ENCODE measurements around the gene SYF2. TPM values are rescaled to one million over a fixed set of nuclear protein-coding genes. Genes with fewer than 3 reads are reported as not detected.
"Not testable (repeated sequence)": the region's sequence is repeated elsewhere in the genome, so short reads cannot be mapped to it uniquely, and the experiment has no call there.

SYF2 gene
- total RNA-seq, 1 donor from 2014 or later = 62.4 TPM

GRCh38 chr1:25246600-25247023 lies 14.3 kb upstream of the SYF2 start:
- no peak for DNase-seq (ENCODE audit: low spot score)

DNA sequence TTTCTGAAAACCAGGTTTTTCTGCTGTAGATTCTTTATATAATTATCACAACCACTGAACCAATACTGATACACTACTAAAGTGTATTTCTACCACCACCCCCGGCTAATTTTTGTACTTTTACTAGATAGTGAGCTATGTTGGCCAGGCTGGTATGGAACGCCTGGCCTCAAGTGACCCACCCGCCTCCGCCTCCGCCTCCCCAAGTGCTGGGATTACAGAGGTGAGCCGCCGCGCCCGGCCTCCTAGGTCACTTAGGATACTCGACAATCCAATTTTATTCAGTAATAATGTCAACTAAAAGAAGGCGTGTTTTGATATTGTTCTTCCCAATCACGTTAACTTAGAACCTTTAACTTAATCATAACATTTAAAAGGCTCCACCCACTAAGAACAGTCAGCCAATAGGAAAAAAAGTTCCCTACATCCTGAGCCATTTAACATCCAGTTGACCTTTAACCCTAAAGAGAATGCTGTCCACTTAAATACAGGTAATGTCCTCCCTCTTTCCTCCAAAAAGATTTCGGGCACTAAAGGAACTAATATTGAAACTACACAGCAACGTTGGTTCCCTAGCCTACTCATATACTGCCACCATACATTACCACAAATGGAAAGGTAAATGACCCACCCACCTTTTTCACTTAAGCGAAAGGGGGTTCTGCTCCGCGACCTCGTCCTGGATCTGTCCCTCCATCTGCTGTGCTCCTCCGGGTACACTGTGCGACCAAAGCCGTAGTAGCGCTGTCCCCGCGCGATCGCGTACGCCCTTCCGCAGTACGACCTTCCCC lies 13.7 kb upstream of the SYF2 start:
- DNase-seq (ENCODE audit: low spot score) = no peak

- DNase-seq (ENCODE audit: low spot score) = no peak
These were observed 13.1 kb upstream of the SYF2 start for GRCh38 chr1:25245393-25245792.

- DNase-seq (ENCODE audit: low spot score) = no peak
These were observed 11.6 kb upstream of the SYF2 start for GRCh38 chr1:25243907-25244306.

DNA sequence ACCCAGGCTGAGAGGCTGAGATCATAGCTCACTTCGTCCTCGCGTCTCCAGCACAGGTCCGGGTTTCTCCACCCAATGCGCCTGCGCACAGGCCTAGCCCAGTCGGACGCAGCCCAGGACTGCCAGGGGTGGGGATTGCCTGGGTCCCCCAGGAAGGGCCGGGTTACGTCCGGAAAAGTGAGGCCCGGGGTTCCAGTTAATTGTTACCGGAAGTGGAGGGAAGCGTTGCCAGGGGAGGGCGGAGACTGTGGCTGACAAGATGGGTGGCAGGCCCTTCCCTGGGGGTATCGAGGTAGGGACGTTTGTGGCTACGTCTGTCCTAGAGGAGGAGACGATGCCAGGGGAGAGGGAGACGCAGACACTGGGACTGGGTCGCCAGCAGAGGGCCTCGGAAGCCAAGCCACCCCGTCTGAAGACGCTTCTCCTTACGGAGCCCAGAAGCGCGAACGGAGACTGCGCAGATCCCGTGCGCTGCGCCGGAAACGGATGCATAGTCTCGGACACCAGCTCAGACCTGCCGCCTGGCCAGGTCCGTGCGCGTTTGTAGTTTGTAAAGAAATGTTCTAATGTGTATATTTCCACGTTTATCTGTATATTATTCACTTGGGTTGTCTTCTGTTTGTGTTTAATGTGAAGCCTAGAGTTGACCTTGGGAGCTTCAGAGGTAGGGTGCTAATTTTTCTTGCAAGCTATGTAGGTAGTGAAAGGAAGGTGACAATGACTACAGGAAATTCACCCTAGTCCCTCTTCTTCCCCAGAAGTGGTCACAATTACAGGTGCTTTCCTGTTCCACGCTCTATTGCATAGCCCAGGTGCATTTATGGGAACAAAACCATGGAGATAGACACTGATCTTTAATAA lies 7.6 kb upstream of the SYF2 start:
- DNase-seq (ENCODE audit: low spot score) = peak; percentile 98

GRCh38 chr1:25238046-25238445 lies 5.7 kb upstream of the SYF2 start:
- no peak for DNase-seq (ENCODE audit: low spot score)

DNA sequence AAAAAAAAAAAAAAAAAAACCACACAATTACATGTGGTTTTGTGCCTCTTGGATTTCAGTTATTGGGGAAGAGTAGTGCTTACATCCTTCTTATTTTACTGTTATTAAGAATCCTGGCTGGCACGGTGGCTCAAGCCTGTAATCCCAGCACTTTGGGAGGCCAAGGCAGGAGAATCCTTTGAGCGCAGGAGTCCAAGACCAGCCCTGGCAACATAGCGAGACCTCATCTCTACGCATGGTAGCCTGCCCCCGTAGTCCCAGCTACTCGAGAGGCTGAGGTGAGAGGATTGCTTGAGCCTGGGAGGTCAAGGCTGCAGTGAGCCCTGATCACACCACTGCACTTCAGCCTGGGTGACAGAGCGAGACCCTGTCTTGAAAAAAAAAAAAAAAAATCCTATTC lies 4.0 kb upstream of the SYF2 start:
- not testable (repeated sequence) for DNase-seq (ENCODE audit: low spot score)

- DNase-seq (ENCODE audit: low spot score) = not testable (repeated sequence)
These were observed 3.1 kb upstream of the SYF2 start for GRCh38 chr1:25235411-25235810.

DNA sequence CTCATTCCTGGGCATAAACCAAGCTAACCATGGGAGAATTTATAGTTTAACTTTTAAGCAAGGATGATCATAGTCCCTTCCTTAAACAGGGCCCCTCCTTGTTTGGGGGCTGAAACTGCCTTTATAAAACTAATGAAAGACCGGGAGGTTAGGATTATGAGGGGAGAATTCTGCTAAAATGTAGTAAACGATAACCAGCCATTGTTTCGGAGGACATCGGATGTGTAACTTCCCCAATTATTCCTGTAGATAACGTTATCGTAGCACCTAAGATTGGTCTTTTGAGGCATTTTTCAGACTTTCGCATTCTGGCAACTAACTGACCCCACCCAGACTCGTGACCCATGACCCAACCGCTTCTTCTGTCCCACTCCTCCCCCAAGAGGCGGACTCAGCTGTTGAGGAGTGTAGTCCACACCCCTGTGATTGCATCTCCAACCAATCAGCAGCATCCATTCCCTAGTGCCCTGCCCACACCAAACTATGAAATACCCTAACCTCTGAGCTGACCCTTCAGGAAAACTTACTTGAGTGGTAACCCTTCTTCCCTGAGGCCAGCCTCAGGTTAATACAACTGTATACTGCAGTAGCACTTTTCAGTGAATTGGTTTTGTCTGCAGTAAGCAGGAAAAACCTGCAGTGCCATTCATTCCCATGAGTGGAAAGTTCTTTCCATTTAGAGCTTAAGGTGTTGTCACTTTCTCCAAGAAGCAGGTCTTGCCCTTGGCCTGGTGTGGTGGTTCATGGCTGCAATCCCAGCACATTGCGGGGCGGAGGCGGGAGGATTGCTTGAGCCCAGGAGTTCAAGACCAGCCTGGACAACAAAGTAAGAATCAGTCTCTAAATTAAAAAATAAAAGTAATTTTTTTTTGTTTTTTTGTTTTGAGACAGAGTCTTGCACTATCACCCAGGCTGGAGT lies 823 bp upstream of the SYF2 start:
- DNase-seq (ENCODE audit: low spot score) = peak; percentile 88

GRCh38 chr1:25223471-25223870 lies 8.8 kb downstream of the SYF2 start:
- no peak for DNase-seq (ENCODE audit: low spot score)

DNA sequence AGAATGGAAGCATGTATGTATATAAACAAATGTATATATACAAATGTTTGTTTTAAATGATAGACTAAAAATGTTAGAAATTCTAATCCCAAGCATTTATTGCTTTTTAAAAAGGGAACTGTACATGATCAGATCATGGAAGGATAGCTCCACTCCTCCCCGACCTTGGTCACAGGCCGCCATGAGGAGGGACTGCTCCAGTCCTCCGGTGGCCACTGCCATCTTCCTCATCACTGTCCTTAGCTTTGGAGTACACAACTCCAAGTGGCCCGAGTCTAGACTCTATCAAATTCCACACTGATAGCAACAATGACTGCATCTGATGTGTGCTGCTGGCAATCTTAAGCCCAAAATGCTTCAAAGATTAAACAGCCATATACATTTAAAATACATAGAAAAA lies 9.7 kb downstream of the SYF2 start:
- DNase-seq (ENCODE audit: low spot score) = no peak

DNA sequence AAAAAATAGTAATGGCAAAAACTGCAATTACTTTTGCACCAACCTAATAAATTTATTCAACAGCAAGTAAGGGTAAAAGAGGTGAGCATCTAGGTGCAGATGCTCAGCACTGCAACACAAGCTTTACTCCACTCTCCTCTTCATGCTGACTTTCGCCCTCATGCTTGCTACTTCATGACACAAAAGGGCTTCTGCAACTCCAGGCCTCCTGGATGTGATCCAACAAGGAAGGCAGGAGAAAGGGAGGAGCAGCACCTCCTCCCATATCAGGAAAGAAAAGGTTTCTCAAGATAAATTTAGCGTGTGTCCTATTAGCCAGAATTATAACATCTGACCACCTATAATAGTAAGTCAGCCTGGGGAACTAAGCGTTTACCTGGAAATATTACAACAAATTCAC lies 11.6 kb downstream of the SYF2 start:
- DNase-seq (ENCODE audit: low spot score) = no peak

- DNase-seq (ENCODE audit: low spot score) = no peak
These were observed 12.5 kb downstream of the SYF2 start for GRCh38 chr1:25219661-25220251.

DNA sequence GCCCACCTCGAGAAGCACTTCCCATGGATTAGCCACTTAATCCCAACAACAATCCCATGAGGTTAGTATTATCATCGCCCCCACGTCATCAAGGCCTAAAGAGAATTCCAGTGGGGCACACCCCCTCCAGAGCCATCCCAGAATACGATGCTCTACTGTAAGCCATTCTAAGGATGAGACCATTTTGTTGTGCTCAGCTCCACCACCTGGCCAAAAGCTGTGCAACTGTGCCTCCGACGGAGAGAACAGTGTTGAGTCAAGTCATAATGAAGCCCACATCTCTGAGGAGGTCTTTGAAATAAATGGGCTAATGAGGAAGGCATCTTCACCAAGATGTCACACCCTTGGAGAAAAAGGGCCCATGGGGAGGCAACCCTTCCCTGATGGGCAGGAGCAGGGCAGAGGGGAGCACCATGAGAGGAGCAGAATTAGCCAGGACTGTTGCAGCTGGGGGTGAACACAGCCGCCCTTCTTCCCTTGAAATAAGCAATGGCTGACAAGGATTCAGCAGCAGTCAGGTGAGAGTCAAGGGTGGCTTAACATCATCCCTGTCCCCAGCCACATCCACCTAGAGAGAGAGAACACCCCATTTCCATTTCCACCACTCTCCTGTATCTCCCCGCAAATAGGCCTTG lies 14.6 kb downstream of the SYF2 start:
- DNase-seq (ENCODE audit: low spot score) = no peak

GRCh38 chr1:25217015-25217414 lies 15.3 kb downstream of the SYF2 start:
- DNase-seq (ENCODE audit: low spot score) = no peak

GRCh38 chr1:25216123-25216522 lies 16.2 kb downstream of the SYF2 start:
- DNase-seq (ENCODE audit: low spot score) = no peak

GRCh38 chr1:25212725-25213124 lies 19.6 kb downstream of the SYF2 start:
- DNase-seq (ENCODE audit: low spot score) = no peak

DNA sequence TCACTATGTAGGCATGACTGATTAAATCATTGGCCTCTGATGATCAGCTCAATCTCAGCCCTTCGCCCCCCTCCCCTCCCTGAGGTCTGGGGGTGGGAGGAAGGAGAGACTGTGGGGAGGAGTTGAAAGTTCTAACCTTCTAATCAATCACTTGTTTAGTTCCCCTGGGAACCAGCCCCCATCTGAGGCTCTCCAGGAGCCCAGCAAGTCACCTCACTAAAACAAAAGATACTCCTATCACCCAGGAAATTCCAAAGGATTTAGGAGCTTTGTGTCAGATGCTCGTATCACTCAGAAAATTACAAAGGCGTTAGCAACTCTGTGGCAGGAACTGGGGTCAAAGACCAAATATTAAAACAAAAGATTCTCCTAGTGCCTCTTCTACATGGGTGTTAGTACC lies 21.6 kb downstream of the SYF2 start:
- DNase-seq (ENCODE audit: low spot score) = no peak

DNA sequence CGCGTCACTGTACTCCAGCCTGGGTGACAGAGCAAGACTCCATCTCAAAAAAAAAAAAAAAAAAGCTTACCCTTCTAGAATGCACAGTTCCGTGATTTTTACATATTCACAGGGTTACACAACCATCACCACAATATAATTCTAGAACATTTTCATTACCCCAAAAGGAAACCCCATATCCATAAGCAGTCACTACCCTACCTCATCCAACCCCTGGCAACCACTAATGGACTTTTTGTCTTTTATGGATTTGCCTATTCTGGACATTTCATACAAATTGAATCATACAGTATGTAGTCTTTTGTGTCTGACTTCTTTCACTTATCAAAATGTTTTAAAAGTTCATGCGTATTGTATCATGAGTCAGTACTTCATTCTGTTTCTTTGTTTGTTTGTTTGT lies 22.8 kb downstream of the SYF2 start:
- no peak for DNase-seq (ENCODE audit: low spot score)

- no peak for DNase-seq (ENCODE audit: low spot score)
These were observed 23.6 kb downstream of the SYF2 start for GRCh38 chr1:25208561-25209222.

Data from umbilical cord (tissue), 2 donors.